ENCODE data around the gene SNX8. TPM values are rescaled to one million over a fixed set of nuclear protein-coding genes. Genes with fewer than 3 reads are reported as not detected.

SNX8 gene
- total and polyA plus RNA-seq, 2 of the 4 experiments (the other 2 are of a cell fraction): 7.7 to 55.9 TPM

GRCh38 chr7:2220030-2220429, 94.2 kb downstream of the SNX8 start:
- ATAC-seq (ENCODE audit: low read depth) (no peak), DNase-seq (no peak)
- H2AK9ac ChIP-seq (replicated peaks; ENCODE audit: low read depth, low read length, poor library complexity): no peak overlapping the region
- peaks cover 60% of the 10 kb centered on the region for H3K36me3 ChIP-seq (ENCODE audit: control insufficient read depth, insufficient read depth, low read length)
- ChIA-PET POLR2A (ENCODE audit: unreplicated experiment) (no interaction called here), CTCF (no interaction called here)
- no peak overlapping the region for H3K9ac ChIP-seq (ENCODE audit: low read depth, low read length)
- H3K4me2 ChIP-seq (ENCODE audit: low read depth, low read length): no peak overlapping the region
- H2BK120ac ChIP-seq (ENCODE audit: low read depth, low read length): no peak overlapping the region
- TF ChIP-seq CEBPB (IDR thresholded peaks at IDR 0.05; ENCODE audit: low read depth, low read length) (no peak), MAFK (IDR thresholded peaks at IDR 0.05; ENCODE audit: low read depth, low read length) (no peak), CHD1 (IDR thresholded peaks at IDR 0.05; ENCODE audit: low read depth, low read length) (no peak), USF2 (IDR thresholded peaks at IDR 0.05; ENCODE audit: low read depth, low read length) (no peak), MAZ (IDR thresholded peaks at IDR 0.05; ENCODE audit: borderline replicate concordance, low read depth, low read length) (no peak), SMC3 (IDR thresholded peaks at IDR 0.05; ENCODE audit: low read depth, low read length) (no peak)
- H3K4me1 ChIP-seq (ENCODE audit: control insufficient read depth, insufficient read depth, low read length): no peaks in the 10 kb centered on the region
- H3K56ac ChIP-seq (ENCODE audit: extremely low read depth, insufficient read depth, low read length): no peak overlapping the region
- no peak overlapping the region for H2BK5ac ChIP-seq (ENCODE audit: low read depth, low read length, poor library complexity, severe bottlenecking)
- no peak overlapping the region for H4K91ac ChIP-seq (ENCODE audit: insufficient read depth, low read depth, low read length)
- BruUV-seq (replicated peaks): no TSS peak
- no peak overlapping the region for H4K5ac ChIP-seq (ENCODE audit: low read depth, low read length)
- intact Hi-C loops (cut with micrococcal nuclease): no loop called here
- no peak overlapping the region for H3K4me3 ChIP-seq (ENCODE audit: insufficient read depth, low read depth, low read length)
- H3K27ac ChIP-seq (ENCODE audit: insufficient read depth, low read length): no peak overlapping the region
- no peaks in the 10 kb centered on the region; the same call in 1 of the 2 replicates for H3K9me1 ChIP-seq (ENCODE audit: insufficient read depth, low read length)
- H4K20me1 ChIP-seq (ENCODE audit: insufficient read depth, low read length): peaks cover 3% of the 10 kb centered on the region
- H3K4ac ChIP-seq (ENCODE audit: low read depth, low read length): no peak overlapping the region
- H3K18ac ChIP-seq (ENCODE audit: low read depth, low read length): no peak overlapping the region
- no peaks in the 10 kb centered on the region for H3K9me3 ChIP-seq (ENCODE audit: control insufficient read depth, insufficient read depth, low read length)
- no peak overlapping the region for H2BK15ac ChIP-seq (ENCODE audit: low read depth, low read length)
- no peak overlapping the region for H2AK5ac ChIP-seq (ENCODE audit: low read depth, low read length)
- in situ Hi-C loops (cut with MboI; ENCODE audit: low sequenced_read_pairs): no loop called here
- WGBS, 2 experiments (ENCODE audit: extremely low coverage in 2 of 2, insufficient read length in 1 of 2): 88% methylated on average over 6 of the region's 19 CpGs; no CpG with 5 or more reads in 1 of the 2 experiments
- no peak overlapping the region for H3K14ac ChIP-seq (replicated peaks; ENCODE audit: low read depth, low read length)
- H4K8ac ChIP-seq (ENCODE audit: low read depth in 2 of 2, low read length in 2 of 2): no peak overlapping the region
- H2AFZ ChIP-seq (replicated peaks; ENCODE audit: low read length, poor library complexity): peak overlapping the region; percentile 49
- peaks cover 7 to 11% of the 10 kb centered on the region in 2 experiments; a peak in 2 of 4 replicates for H3K79me1 ChIP-seq (ENCODE audit: low read depth in 1 of 2, low read length in 2 of 2)
- no peaks in the 10 kb centered on the region for H3K27me3 ChIP-seq (ENCODE audit: control insufficient read depth, insufficient read depth, low read length)
- no peak overlapping the region for H3K23ac ChIP-seq (ENCODE audit: low read depth, low read length)
- H2BK20ac ChIP-seq (ENCODE audit: low read depth, low read length): no peak overlapping the region
- dilution Hi-C loops (cut with HindIII; ENCODE audit: low sequenced_read_pairs, unreplicated experiment): no loop called here

All from IMR-90 (cell line).